Activated naive CD8-positive, alpha-beta T cell treated with anti-CD3 and anti-CD28 coated beads, Interleukin-2, amount 50 U/mL, for 24 hours (primary cell): ENCODE results near the gene TMTC1.

Experiments
- ATAC-seq: fragments of 150-1000 bp; cut with Tn5 transposase; one replicate; pipeline ENCODE4 v1.10.0; 2021
- DNase-seq: peaks from one replicate; pipeline ENCODE4 v3.0.0; 2021
- H3K27ac Mint-ChIP-seq: one replicate; pipeline ENCODE4 v1.8.0; 2021; ENCODE audit warnings: mild to moderate bottlenecking, mixed read lengths
- H3K27me3 Mint-ChIP-seq: one replicate; pipeline ENCODE4 v1.8.0; 2021; ENCODE audit warnings: mixed read lengths
- H3K36me3 Mint-ChIP-seq: one replicate; pipeline ENCODE4 v1.8.0; 2021; ENCODE audit warnings: low read depth, mixed read lengths
- H3K4me1 Mint-ChIP-seq: one replicate; pipeline ENCODE4 v1.8.0; 2021; ENCODE audit warnings: mixed read lengths
- H3K4me3 Mint-ChIP-seq: one replicate; pipeline ENCODE4 v1.8.0; 2021; ENCODE audit warnings: mild to moderate bottlenecking, moderate library complexity, mixed read lengths
- H3K9me3 Mint-ChIP-seq: one replicate; pipeline ENCODE4 v1.8.0; 2021; ENCODE audit warnings: mixed read lengths

Gene TMTC1

DNA sequence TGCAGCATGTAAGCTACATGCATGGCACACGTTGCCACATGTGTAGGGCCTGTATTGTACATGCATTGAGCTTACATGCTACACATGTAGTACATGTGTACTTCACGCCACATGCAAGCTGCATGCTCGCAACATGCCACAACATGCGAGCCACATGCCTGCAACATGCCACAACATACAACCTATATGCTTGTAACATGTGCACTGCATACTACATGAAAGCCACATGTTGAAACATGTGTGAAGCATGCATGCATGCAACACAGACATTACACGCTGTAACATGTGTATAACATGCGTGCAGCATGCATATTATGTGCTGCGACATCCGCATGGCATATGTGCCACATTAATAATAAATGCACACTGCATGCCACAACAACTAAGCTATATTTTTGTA, 9.1 kb upstream of the TMTC1 start:
- H3K4me1 Mint-ChIP-seq: no peaks in the 10 kb centered on the region
- no peak overlapping the region for H3K27ac Mint-ChIP-seq
- H3K27me3 Mint-ChIP-seq: no peaks in the 10 kb centered on the region
- H3K36me3 Mint-ChIP-seq: no peaks in the 10 kb centered on the region
- ATAC-seq: no peak
- no peak overlapping the region for H3K4me3 Mint-ChIP-seq
- no peak for DNase-seq
- peaks cover 4% of the 10 kb centered on the region for H3K9me3 Mint-ChIP-seq

DNA sequence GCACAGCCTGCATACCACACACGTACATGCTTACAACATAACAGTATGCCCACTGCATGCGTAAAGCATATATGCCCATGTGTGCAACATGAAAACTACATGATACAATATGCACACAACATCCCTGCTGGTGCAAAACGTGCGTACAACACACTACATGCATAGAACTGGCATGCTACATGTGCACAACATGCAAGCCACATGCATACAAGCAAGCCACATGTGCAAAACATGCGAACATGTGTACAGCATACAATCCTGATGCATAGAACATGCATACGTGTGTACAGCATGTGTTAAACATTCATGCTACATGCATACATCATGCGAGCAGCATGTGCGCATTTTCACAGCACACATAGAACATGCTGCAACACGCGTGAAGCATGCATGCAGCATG, 8.4 kb upstream of the TMTC1 start:
- no peak for DNase-seq
- H3K36me3 Mint-ChIP-seq: no peaks in the 10 kb centered on the region
- no peaks in the 10 kb centered on the region for H3K27me3 Mint-ChIP-seq
- peaks cover 4% of the 10 kb centered on the region for H3K9me3 Mint-ChIP-seq
- ATAC-seq: no peak
- no peaks in the 10 kb centered on the region for H3K4me1 Mint-ChIP-seq
- no peak overlapping the region for H3K27ac Mint-ChIP-seq
- H3K4me3 Mint-ChIP-seq: no peak overlapping the region

- Mint-ChIP-seq H3K4me3 (peak overlapping the region; percentile 14), H3K27ac (no peak overlapping the region), H3K4me1 (peaks cover 7% of the 10 kb centered on the region), H3K9me3 (peaks cover 6% of the 10 kb centered on the region), H3K36me3 (no peaks in the 10 kb centered on the region), H3K27me3 (peaks cover 43% of the 10 kb centered on the region)
- no peak for ATAC-seq
- no peak for DNase-seq
Measured at GRCh38 chr12:29782871-29783772, 620 bp downstream of the TMTC1 start.

GRCh38 chr12:29782285-29782870, 1.4 kb downstream of the TMTC1 start:
- peaks cover 7% of the 10 kb centered on the region for H3K4me1 Mint-ChIP-seq

DNA sequence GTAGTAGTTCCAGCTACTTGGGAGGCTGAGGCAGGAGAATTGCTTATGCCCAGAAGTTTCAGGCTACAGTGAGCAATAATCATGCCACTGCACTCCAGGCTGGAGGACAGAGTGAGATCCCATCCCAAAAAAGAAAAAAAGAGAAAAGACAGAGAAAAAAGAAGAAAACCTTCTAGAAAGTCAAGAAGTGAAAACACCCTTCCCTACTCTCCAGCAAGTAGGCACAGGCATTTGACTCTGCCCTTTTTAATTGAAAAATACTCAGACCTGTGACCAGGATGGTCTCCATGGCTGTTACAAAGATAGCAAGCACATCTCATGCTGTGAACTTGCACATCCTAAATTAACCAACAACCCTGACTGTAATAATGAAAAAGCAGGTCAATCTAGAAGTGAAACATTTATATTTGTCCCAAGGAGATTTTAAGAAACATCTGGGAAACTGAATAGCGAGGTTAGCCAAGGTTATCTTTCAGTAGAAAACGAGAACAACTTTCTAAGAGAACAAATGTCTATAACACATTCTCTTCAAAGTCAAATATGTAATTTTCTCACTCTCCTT, 2.0 kb downstream of the TMTC1 start:
- peaks cover 45% of the 10 kb centered on the region for H3K27me3 Mint-ChIP-seq

More at GRCh38 chr12:29782285-29782870, 1.4 kb downstream of the TMTC1 start:
- H3K36me3 Mint-ChIP-seq: no peaks in the 10 kb centered on the region
- no peak for DNase-seq
- peak; percentile 52 for ATAC-seq
- peaks cover 6% of the 10 kb centered on the region for H3K9me3 Mint-ChIP-seq
- no peak overlapping the region for H3K27ac Mint-ChIP-seq
- no peak overlapping the region for H3K4me3 Mint-ChIP-seq
- peaks cover 43% of the 10 kb centered on the region for H3K27me3 Mint-ChIP-seq

DNA sequence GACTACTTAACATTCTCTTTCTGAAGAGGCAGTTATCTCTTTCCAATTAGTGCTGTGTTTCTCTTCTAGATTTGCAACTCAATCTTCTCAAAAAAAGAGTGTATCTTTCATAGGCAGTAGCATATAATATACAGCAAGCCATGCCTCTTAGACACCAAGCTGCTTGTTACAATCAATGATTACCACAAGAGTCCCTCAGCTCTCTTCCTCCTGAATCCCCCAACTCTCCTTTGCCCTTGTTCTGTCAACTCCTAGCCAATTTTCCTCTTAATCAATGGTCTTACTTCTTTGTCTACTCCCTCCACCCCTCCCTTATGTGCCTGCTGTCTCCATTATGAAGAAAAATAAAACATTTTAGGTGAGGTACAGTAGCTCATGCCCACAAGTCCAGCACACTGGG, 2.6 kb downstream of the TMTC1 start:
- Mint-ChIP-seq H3K9me3 (peaks cover 6% of the 10 kb centered on the region), H3K4me1 (peaks cover 7% of the 10 kb centered on the region), H3K36me3 (no peaks in the 10 kb centered on the region), H3K4me3 (no peak overlapping the region), H3K27me3 (peaks cover 45% of the 10 kb centered on the region), H3K27ac (no peak overlapping the region)
- DNase-seq (no peak), ATAC-seq (no peak)

More for the DNA sequence above, 2.0 kb downstream of the TMTC1 start:
- ATAC-seq (no peak), DNase-seq (no peak)
- H3K4me1 Mint-ChIP-seq: peaks cover 7% of the 10 kb centered on the region
- no peak overlapping the region for H3K4me3 Mint-ChIP-seq
- H3K9me3 Mint-ChIP-seq: peaks cover 6% of the 10 kb centered on the region
- no peaks in the 10 kb centered on the region for H3K36me3 Mint-ChIP-seq
- no peak overlapping the region for H3K27ac Mint-ChIP-seq

DNA sequence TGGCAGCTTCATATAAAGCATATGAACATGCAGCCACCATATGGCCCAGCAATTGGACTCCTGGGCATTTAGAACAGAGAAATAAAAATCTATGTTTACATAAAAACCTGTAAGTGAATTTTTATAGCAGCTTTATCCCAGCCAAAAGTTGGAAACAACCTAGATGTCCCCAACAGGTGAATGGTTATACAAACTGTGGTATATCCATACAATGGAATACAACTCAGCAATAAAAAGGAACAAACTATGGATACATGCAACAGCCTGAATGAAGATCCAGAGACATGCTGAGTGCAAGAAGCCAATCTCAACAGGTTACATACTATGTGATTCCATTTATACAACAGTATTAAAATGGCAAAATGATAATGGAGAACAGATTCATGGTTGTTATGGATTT, 3.7 kb downstream of the TMTC1 start:
- Mint-ChIP-seq H3K27me3 (peaks cover 41% of the 10 kb centered on the region), H3K36me3 (no peaks in the 10 kb centered on the region), H3K9me3 (peaks cover 15% of the 10 kb centered on the region), H3K27ac (no peak overlapping the region), H3K4me1 (peaks cover 7% of the 10 kb centered on the region), H3K4me3 (no peak overlapping the region)
- DNase-seq (no peak), ATAC-seq (no peak)

DNA sequence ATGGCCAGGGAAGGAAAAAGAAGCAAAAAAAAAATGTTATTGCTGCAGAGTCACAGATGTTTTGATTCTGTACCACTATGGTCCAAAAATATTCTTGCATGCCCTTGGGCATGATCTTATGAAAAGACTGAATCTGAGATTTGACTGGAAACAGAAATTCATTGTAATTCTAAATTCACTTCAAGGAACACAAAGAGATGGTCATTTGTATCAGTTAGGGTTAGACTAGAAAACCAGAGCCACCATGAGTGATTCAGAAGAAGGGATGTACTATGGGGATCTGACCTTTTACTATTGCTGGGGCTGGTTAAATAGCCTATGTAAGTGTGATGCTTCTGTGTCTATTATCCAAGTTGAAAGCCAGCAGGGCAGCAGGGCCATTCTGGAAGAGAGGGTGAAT, 5.2 kb downstream of the TMTC1 start:
- Mint-ChIP-seq H3K9me3 (peaks cover 19% of the 10 kb centered on the region), H3K27ac (no peak overlapping the region), H3K4me1 (peaks cover 7% of the 10 kb centered on the region), H3K27me3 (peaks cover 36% of the 10 kb centered on the region), H3K4me3 (no peak overlapping the region), H3K36me3 (no peaks in the 10 kb centered on the region)
- no peak for ATAC-seq
- no peak for DNase-seq

GRCh38 chr12:29773076-29773475, 10.7 kb downstream of the TMTC1 start:
- no peak for DNase-seq
- no peak overlapping the region for H3K27ac Mint-ChIP-seq
- no peak overlapping the region for H3K4me3 Mint-ChIP-seq
- peaks cover 13% of the 10 kb centered on the region for H3K9me3 Mint-ChIP-seq
- peaks cover 2% of the 10 kb centered on the region for H3K27me3 Mint-ChIP-seq
- no peaks in the 10 kb centered on the region for H3K36me3 Mint-ChIP-seq
- H3K4me1 Mint-ChIP-seq: no peaks in the 10 kb centered on the region
- no peak for ATAC-seq

DNA sequence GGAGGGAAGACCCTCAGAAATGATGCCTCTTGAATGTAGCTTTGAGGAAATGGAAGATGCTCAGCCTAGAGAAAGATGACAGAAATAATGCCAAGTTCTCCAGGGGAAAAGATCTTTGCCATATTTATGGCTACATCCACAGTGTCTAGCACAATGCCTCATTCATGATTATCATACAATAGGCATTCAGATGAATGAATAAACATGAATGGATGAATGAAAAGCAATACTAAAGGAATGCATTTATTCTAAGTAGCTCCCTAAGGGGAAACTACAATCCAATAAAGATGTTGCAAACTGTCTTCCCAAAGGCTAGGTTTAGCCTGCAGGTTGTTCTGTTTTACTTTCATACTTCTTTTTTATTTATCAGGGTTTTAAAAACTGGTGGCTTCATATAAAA, 12.0 kb downstream of the TMTC1 start:
- DNase-seq: no peak

GRCh38 chr12:29771165-29771564, 12.6 kb downstream of the TMTC1 start:
- DNase-seq (no peak), ATAC-seq (no peak)
- Mint-ChIP-seq H3K4me3 (no peak overlapping the region), H3K27me3 (no peaks in the 10 kb centered on the region), H3K4me1 (no peaks in the 10 kb centered on the region), H3K36me3 (no peaks in the 10 kb centered on the region), H3K9me3 (peaks cover 13% of the 10 kb centered on the region), H3K27ac (no peak overlapping the region)

More for the DNA sequence above, 12.0 kb downstream of the TMTC1 start:
- H3K36me3 Mint-ChIP-seq: no peaks in the 10 kb centered on the region
- no peak overlapping the region for H3K27ac Mint-ChIP-seq
- H3K4me1 Mint-ChIP-seq: no peaks in the 10 kb centered on the region
- H3K4me3 Mint-ChIP-seq: no peak overlapping the region
- H3K9me3 Mint-ChIP-seq: peaks cover 13% of the 10 kb centered on the region
- no peak for ATAC-seq
- H3K27me3 Mint-ChIP-seq: no peaks in the 10 kb centered on the region

- Mint-ChIP-seq H3K9me3 (no peaks in the 10 kb centered on the region), H3K27ac (no peak overlapping the region), H3K4me3 (no peak overlapping the region), H3K36me3 (no peaks in the 10 kb centered on the region), H3K4me1 (no peaks in the 10 kb centered on the region), H3K27me3 (no peaks in the 10 kb centered on the region)
- DNase-seq: no peak
- ATAC-seq: no peak
Measured at GRCh38 chr12:29769162-29769858, 14.4 kb downstream of the TMTC1 start.

DNA sequence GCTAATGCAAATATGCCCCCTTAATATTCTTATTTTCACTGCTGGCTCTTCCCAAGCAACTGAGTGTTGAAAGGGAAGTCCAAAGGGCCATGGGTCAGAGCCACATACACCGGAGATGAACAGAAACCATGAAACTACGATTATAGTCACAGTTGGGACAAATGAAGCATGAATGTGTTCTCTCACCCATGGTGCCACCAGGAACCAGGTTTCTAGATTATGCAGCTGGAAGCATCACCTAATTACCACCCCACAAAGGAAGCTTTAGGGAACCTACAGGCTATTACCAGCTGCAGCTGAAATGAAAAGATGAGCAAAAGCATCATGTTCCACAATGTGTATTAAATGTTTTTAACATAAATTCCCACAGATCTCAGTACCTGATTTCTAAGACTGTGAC, 15.4 kb downstream of the TMTC1 start:
- ATAC-seq (no peak), DNase-seq (no peak)
- Mint-ChIP-seq H3K4me3 (no peak overlapping the region), H3K4me1 (no peaks in the 10 kb centered on the region), H3K9me3 (no peaks in the 10 kb centered on the region), H3K27ac (no peak overlapping the region), H3K36me3 (no peaks in the 10 kb centered on the region), H3K27me3 (no peaks in the 10 kb centered on the region)

DNA sequence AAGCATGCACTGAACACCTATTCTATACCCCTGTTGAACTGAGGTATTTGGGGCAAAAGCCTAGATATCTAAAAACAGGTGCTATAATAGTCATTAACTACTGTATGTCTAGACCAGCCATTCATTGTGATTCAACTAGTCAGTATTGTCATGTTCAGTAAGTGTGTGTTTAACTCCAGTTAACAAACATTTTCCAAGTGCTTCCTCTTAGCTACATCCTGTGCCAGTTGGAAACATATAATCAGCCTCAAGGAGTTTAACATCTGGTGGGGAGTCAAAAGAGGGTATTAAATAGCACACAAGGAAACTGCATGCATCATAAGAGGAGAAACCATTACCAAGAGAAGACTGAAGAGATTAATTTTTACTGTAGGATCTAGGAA, 20.4 kb downstream of the TMTC1 start:
- DNase-seq (no peak), ATAC-seq (no peak)
- Mint-ChIP-seq H3K27me3 (no peaks in the 10 kb centered on the region), H3K9me3 (no peaks in the 10 kb centered on the region), H3K27ac (no peak overlapping the region), H3K36me3 (no peaks in the 10 kb centered on the region), H3K4me1 (no peaks in the 10 kb centered on the region), H3K4me3 (no peak overlapping the region)
